Esophagus squamous epithelium (tissue), 4 donors: ENCODE data around the gene TRAF2.

Experiments used
- CTCF ChIP-seq, 6 experiments: fragments of 450-650 bp in 4 of 6; fragments of 200-600 bp in 2 of 6; sonication (generic) in 2 of 6; IDR thresholded peaks; one replicate each; pipeline ENCODE4 v1.5.1; 2016 to 2019; ENCODE audit warnings: antibody characterized with exemption in 6 of 6, mild to moderate bottlenecking in 4 of 6, moderate library complexity in 4 of 6
- POLR2A ChIP-seq, 4 donors: fragments of 450-650 bp; IDR thresholded peaks; one replicate each; pipeline ENCODE4 v1.6.1; 2017; ENCODE audit warnings: antibody characterized with exemption in 4 of 4, mild to moderate bottlenecking in 4 of 4, moderate library complexity in 3 of 4

GRCh38 chr9:136849960-136850865 is 36.1 kb upstream of the TRAF2 start:
- no peak for TF ChIP-seq CTCF (IDR thresholded peaks at IDR 0.05)
- no peak for TF ChIP-seq POLR2A (IDR thresholded peaks at IDR 0.05)
